GM12874 (cell line): Measurements from ENCODE around the gene GAST.

Experiments used
- CTCF ChIP-seq: IDR thresholded peaks from 2 replicates; pipeline ENCODE4 v1.5.1; 2011; ENCODE audit warnings: low read depth, mild to moderate bottlenecking, control low read depth, low read length, moderate library complexity; ENCODE audit not compliant: insufficient read depth

GAST gene

GRCh38 chr17:41680426-41681040 is 31.6 kb upstream of the GAST start:
- no peak for TF ChIP-seq CTCF

GRCh38 chr17:41681776-41682175 is 30.4 kb upstream of the GAST start:
- no peak for TF ChIP-seq CTCF

GRCh38 chr17:41682631-41683030 is 29.5 kb upstream of the GAST start:
- no peak for TF ChIP-seq CTCF

GRCh38 chr17:41683441-41684007 is 28.6 kb upstream of the GAST start:
- TF ChIP-seq CTCF = no peak

GRCh38 chr17:41684035-41684434 is 28.1 kb upstream of the GAST start:
- TF ChIP-seq CTCF = no peak

- no peak for TF ChIP-seq CTCF
Observed at GRCh38 chr17:41686281-41686680, 25.9 kb upstream of the GAST start.

GRCh38 chr17:41687828-41688640 is 24.1 kb upstream of the GAST start:
- peak; percentile 40 for TF ChIP-seq CTCF
